Left cardiac atrium (tissue), 4 donors: Measurements from ENCODE around the gene FEZF1. TPM values are rescaled to one million over a fixed set of nuclear protein-coding genes. Genes with fewer than 3 reads are reported as not detected.

Experiments
- ATAC-seq, 2 donors: fragments of 200-7000 bp; cut with Tn5 transposase; one replicate each; pipeline ENCODE4 v1.9.1; 2020; ENCODE audit warnings: mild to moderate bottlenecking in 2 of 2, moderate library complexity in 2 of 2
- DNase-seq: peaks from one replicate; pipeline ENCODE4 v3.0.0-alpha.2; 2020
- intact Hi-C, 2 donors: fragments of 100-400 bp; cut with DNase I; formaldehyde crosslinking; loops; one replicate each; pipeline versions ENCODE4 v1.14.1 to v1.15.1; 2022 to 2023
- long read RNA-seq: library from polyadenylated mRNA; unstranded; transcript quantifications from one replicate; pipeline ENCODE4 v2.0.0, GENCODE V29; 2021
- total RNA-seq, 2 donors: library from RNA; stranded (reverse); fragmentation: NEBNext Ultra II Directional; extraction: Animal tissue kit (Norgen Biotek cat#: 25700); gene quantifications; one replicate each; pipeline ENCODE4 v1.2.1, GENCODE V29; 2021
- donor health status: DM: no; HTN: yes; CAD: no.
- donor health status: DM: no; HTN: yes; CAD: no; lungs with severe emphysema.
- donor health status: DM: yes; HTN: yes; CAD: no.
- donor health status: Dilated cardiomyopathy.

The FEZF1 gene
- not detected for total RNA-seq
- long read RNA-seq: 0 reads

DNA sequence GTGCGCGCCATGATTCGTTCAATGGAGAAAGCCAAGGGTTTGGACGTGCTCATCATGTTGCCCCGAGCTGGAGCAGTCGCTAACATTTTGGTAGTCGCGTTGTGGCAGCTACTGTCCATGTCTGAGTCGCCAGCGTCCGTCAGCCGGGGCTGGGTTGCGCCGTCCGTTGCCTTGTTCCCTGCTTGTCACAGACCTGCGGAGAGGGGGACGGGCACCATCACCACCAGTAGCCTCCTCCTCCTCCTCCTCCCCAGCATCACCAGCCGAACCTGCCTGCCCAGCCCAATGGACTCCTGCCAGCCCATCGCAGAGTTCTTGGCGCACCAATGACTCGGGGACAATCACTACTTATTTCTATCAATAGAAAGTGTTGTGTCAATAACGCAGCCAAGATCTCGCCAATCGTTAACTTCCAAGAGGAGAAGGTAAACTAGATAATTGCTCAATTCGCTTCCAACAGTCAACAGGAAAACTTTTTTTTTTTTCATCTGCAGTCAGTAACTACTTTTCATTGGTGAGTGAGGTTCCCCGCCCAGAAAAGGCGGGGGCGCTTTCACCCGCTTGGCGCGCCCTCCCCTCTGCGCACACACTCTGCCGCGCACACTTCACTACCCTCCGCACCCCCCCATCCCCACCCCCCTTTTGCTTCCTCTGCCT is at the start of gene FEZF1:
Gene FEZF1 (minus strand): TSS at position 432 of the 657 bp plus-strand sequence. CDS start 313 bp downstream, at position 119.
- ATAC-seq (peak; percentile 20 to 25), DNase-seq (no peak)
- intact Hi-C loops: no loop called here

GRCh38 chr7:122352454-122352853 is 47.9 kb upstream of the FEZF1 start:
- ATAC-seq: no peak
- no peak for DNase-seq
- intact Hi-C loops: no loop called here

GRCh38 chr7:122350701-122351100 is 46.2 kb upstream of the FEZF1 start:
- intact Hi-C loops: no loop called here
- no peak for DNase-seq
- ATAC-seq: no peak

- intact Hi-C loops: no loop called here
- no peak for ATAC-seq
- DNase-seq: no peak
Measured at GRCh38 chr7:122344303-122344620, 39.7 kb upstream of the FEZF1 start.

- intact Hi-C loops: no loop called here
- ATAC-seq: no peak
- no peak for DNase-seq
Measured at GRCh38 chr7:122343601-122344302, 39.2 kb upstream of the FEZF1 start.

DNA sequence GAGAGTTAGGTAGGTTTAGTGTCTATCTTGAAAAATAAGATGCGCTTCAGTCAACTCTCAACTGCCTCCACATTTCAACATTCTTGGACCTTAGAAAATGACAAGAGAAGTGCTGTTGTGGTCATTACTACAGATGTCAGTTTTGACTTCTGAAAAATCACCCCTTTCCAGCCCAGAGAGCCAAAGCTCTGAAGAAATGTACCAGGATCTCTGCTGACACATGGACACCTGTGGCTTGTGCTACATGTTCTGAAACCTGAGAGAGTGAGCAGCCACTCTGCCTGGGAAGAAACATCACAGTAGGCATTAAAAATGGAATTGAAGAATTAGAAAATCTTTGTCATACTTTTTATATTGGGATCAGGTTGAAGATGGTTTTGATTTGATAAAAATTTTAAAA is 35.9 kb upstream of the FEZF1 start:
- DNase-seq (no peak), ATAC-seq (no peak)
- intact Hi-C loops: no loop called here

GRCh38 chr7:122339145-122339904 is 34.8 kb upstream of the FEZF1 start:
- intact Hi-C loops: no loop called here
- ATAC-seq (no peak), DNase-seq (no peak)

GRCh38 chr7:122337011-122337410 is 32.5 kb upstream of the FEZF1 start:
- intact Hi-C loops: no loop called here
- DNase-seq (no peak), ATAC-seq (no peak)

DNA sequence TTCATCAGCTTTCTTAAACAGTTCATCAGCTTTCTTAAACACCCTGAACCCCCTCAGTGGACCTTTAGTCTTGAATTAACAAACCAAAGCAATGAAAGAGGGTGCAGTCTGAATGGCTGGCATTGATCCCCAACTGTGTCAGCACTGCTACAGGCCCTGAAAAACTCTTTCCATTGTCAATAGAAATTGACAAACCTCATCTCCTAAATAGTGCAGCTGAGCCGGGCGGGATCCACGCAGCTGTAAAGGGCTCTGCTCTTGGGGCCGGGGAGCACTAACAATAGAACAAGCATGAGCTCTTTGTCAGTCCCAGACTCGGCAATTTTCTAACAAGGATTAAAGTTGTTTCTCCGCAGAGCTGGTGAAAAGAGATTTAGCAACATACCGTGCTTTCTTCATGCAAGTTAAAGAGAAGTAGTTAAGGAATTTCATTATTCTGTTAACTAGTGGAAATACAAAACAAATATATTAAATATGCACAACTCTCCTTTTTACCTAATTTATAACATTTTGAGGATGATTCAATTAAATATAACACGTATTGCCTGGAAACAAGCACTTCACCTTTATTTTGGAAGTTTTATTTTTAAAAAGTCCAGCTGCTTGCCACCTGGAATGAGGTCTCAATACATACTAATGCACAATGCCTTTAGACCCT is 24.7 kb upstream of the FEZF1 start:
- no peak for DNase-seq
- ATAC-seq: no peak
- intact Hi-C loops: no loop called here

DNA sequence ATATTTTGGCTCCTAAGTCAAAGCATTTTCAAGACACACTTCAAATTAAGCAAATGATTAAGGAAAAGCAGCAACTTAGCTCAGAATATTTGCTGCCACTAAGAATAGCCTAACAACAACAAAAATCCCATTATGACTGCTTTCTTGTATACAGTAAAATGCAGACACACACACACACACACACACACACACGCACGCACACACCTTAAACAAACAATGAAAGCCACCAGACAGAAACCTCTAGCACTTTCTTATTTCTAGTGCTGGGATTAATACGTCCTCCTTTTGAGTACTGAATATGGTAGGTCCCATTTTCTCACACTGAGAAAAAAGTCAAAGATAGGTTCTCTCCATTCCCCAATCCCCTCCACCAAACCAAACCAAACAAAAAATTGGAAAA is 23.4 kb upstream of the FEZF1 start:
- no peak for ATAC-seq
- intact Hi-C loops: no loop called here
- no peak for DNase-seq

- intact Hi-C loops: no loop called here
- no peak for DNase-seq
- peak in 1 of 2 donors; percentile 24 for ATAC-seq
Measured at GRCh38 chr7:122316467-122317388, 12.2 kb upstream of the FEZF1 start.

- intact Hi-C loops: no loop called here
- no peak for ATAC-seq
- no peak for DNase-seq
Measured at GRCh38 chr7:122315507-122316466, 11.2 kb upstream of the FEZF1 start.

- ATAC-seq: no peak
- intact Hi-C loops: no loop called here
- no peak for DNase-seq
Measured at GRCh38 chr7:122314284-122314683, 9.7 kb upstream of the FEZF1 start.

- ATAC-seq (no peak), DNase-seq (no peak)
- intact Hi-C loops: no loop called here
Measured at GRCh38 chr7:122312789-122313188, 8.2 kb upstream of the FEZF1 start.

GRCh38 chr7:122311734-122312450 is 7.3 kb upstream of the FEZF1 start:
- no peak for DNase-seq
- no peak for ATAC-seq
- intact Hi-C loops: no loop called here

- ATAC-seq (no peak), DNase-seq (no peak)
- intact Hi-C loops: no loop called here
Measured at GRCh38 chr7:122311050-122311700, 6.6 kb upstream of the FEZF1 start.
